ENCODE measurements around the gene KIAA0513. TPM values are rescaled to one million over a fixed set of nuclear protein-coding genes. Genes with fewer than 3 reads are reported as not detected.

Gene KIAA0513
- total RNA-seq, 1 experiment from 2014 or later, result 12.4 TPM

DNA sequence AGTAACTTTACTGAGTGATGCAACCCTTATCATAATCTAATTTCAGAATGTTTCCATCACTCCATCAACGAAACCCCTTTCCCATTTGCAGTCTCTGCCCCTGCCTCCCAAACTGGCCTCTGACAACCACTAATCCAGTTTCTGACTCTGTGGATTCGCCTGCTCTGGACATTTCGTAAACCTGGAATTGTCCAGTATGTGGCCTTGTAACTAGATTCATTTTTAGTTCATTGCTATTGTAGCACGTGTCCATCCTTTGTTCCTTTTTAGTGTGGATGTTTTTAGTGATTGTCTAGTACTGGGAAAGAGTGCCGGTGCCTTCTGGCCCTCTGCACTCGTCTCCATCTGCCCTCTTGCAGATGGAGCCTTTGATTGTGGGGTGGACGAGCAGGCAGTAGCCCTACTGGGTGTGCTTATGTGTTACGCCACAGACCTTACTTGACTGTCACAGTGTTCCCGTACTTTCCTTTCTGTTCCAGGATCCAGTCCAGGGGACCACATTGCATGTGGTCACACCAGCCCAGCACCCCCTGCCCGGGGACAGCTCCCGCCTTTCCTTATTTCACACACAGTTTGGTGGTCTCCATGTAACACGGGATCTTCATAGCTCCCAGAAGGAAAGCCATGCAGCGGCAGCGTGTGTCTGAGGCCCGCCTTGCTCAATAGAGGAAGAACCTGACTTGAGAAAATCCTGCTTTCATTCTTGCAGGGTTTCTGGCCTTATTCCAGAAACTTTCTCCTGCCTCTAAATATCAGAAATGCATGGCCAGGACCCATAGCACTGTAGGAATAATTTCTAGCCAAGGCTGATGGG, 8.8 kb downstream of the KIAA0513 start:
- no peaks in the 10 kb centered on the region for H3K36me3 Mint-ChIP-seq (ENCODE audit: insufficient read depth, unreplicated experiment)
- TF ChIP-seq, protein P1, sequence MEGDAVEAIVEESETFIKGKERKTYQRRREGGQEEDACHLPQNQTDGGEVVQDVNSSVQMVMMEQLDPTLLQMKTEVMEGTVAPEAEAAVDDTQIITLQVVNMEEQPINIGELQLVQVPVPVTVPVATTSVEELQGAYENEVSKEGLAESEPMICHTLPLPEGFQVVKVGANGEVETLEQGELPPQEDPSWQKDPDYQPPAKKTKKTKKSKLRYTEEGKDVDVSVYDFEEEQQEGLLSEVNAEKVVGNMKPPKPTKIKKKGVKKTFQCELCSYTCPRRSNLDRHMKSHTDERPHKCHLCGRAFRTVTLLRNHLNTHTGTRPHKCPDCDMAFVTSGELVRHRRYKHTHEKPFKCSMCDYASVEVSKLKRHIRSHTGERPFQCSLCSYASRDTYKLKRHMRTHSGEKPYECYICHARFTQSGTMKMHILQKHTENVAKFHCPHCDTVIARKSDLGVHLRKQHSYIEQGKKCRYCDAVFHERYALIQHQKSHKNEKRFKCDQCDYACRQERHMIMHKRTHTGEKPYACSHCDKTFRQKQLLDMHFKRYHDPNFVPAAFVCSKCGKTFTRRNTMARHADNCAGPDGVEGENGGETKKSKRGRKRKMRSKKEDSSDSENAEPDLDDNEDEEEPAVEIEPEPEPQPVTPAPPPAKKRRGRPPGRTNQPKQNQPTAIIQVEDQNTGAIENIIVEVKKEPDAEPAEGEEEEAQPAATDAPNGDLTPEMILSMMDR (IDR thresholded peaks at IDR 0.05; ENCODE audit: unreplicated experiment), result no peak
- BruUV-seq (replicated peaks), result no TSS peak
- H3K27ac Mint-ChIP-seq (ENCODE audit: unreplicated experiment), result no peak overlapping the region
- intact Hi-C loops (cut with micrococcal nuclease; ENCODE audit: unreplicated experiment), result no loop called here
- CTCF ChIA-PET, result interaction anchor here (0.6 kb wide), 1 partner anchor 680 kb away, joined by 3 read pairs; no protein-coding TSS in a partner anchor
- no peak for DNase-seq
- no peak overlapping the region for H3K4me3 Mint-ChIP-seq (ENCODE audit: low read depth, unreplicated experiment)
- H3K27me3 Mint-ChIP-seq (ENCODE audit: unreplicated experiment), result no peaks in the 10 kb centered on the region
- peaks cover 13% of the 10 kb centered on the region for H3K4me1 Mint-ChIP-seq (ENCODE audit: low read depth, unreplicated experiment)
- no peaks in the 10 kb centered on the region for H3K9me3 Mint-ChIP-seq (ENCODE audit: low read depth, unreplicated experiment)

GRCh38 chr16:85037050-85037410, 9.4 kb downstream of the KIAA0513 start:
- no peaks in the 10 kb centered on the region for H3K9me3 Mint-ChIP-seq (ENCODE audit: low read depth, unreplicated experiment)
- CTCF ChIA-PET, result no interaction called here
- no peak overlapping the region for H3K4me3 Mint-ChIP-seq (ENCODE audit: low read depth, unreplicated experiment)
- H3K27me3 Mint-ChIP-seq (ENCODE audit: unreplicated experiment), result no peaks in the 10 kb centered on the region
- H3K27ac Mint-ChIP-seq (ENCODE audit: unreplicated experiment), result no peak overlapping the region
- intact Hi-C loops (cut with micrococcal nuclease; ENCODE audit: unreplicated experiment), result no loop called here
- BruUV-seq (replicated peaks), result no TSS peak
- TF ChIP-seq, protein P1 (IDR thresholded peaks at IDR 0.05; ENCODE audit: unreplicated experiment), result no peak
- peaks cover 13% of the 10 kb centered on the region for H3K4me1 Mint-ChIP-seq (ENCODE audit: low read depth, unreplicated experiment)
- H3K36me3 Mint-ChIP-seq (ENCODE audit: insufficient read depth, unreplicated experiment), result no peaks in the 10 kb centered on the region
- peak; percentile 23 for DNase-seq

- Mint-ChIP-seq H3K4me1 (ENCODE audit: low read depth, unreplicated experiment) (peaks cover 13% of the 10 kb centered on the region), H3K4me3 (ENCODE audit: low read depth, unreplicated experiment) (no peak overlapping the region), H3K9me3 (ENCODE audit: low read depth, unreplicated experiment) (no peaks in the 10 kb centered on the region), H3K27me3 (ENCODE audit: unreplicated experiment) (no peaks in the 10 kb centered on the region), H3K36me3 (ENCODE audit: insufficient read depth, unreplicated experiment) (no peaks in the 10 kb centered on the region), H3K27ac (ENCODE audit: unreplicated experiment) (no peak overlapping the region)
- TF ChIP-seq, protein P1 (IDR thresholded peaks at IDR 0.05; ENCODE audit: unreplicated experiment), result no peak
- no TSS peak for BruUV-seq (replicated peaks)
- intact Hi-C loops (cut with micrococcal nuclease; ENCODE audit: unreplicated experiment), result no loop called here
- DNase-seq, result no peak
- CTCF ChIA-PET, result interaction anchor here (0.6 kb wide), 1 partner anchor 11 kb away, joined by 7 read pairs; no protein-coding TSS in a partner anchor
Measured at GRCh38 chr16:85037721-85038120, 10.1 kb downstream of the KIAA0513 start.

- TF ChIP-seq, protein P1 (IDR thresholded peaks at IDR 0.05; ENCODE audit: unreplicated experiment), result no peak
- Mint-ChIP-seq H3K27me3 (ENCODE audit: unreplicated experiment) (no peaks in the 10 kb centered on the region), H3K27ac (ENCODE audit: unreplicated experiment) (no peak overlapping the region), H3K36me3 (ENCODE audit: insufficient read depth, unreplicated experiment) (no peaks in the 10 kb centered on the region), H3K4me3 (ENCODE audit: low read depth, unreplicated experiment) (no peak overlapping the region), H3K4me1 (ENCODE audit: low read depth, unreplicated experiment) (peaks cover 13% of the 10 kb centered on the region), H3K9me3 (ENCODE audit: low read depth, unreplicated experiment) (no peaks in the 10 kb centered on the region)
- BruUV-seq (replicated peaks), result no TSS peak
- intact Hi-C loops (cut with micrococcal nuclease; ENCODE audit: unreplicated experiment), result no loop called here
- CTCF ChIA-PET, result interaction anchor here (0.6 kb wide), 1 partner anchor 11 kb away, joined by 3 read pairs; no protein-coding TSS in a partner anchor
- DNase-seq, result no peak
Measured at GRCh38 chr16:85040685-85041084, 13.1 kb downstream of the KIAA0513 start.

All from Calu3 (cell line).